EH (cell line): Measurements from ENCODE around the gene SLC44A1.

ENCODE experiments used
- DNase-seq: peaks from one replicate; pipeline ENCODE4 v3.0.0-alpha.2; 2015; ENCODE audit warnings: low read depth

Gene SLC44A1

DNA sequence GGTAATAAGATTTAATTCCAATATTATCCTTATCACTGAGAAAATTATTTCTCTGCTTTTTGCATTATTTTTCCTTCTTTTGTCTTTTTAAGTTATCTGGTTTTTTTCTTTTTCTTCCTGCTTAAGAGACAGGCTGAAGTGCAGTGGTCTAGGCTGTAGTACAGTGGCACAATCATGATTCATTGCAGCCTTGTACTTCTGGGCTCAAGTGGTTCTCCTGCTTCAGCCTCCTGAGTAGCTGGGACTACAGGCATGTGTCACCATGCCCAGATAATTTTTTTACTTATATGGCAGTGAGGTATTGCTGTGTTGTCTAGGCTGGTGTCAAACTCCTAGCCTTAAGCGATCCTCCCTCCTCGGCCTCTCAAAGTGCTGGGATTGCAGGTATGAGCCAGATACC lies 93.9 kb downstream of the SLC44A1 start:
- DNase-seq = no peak

DNA sequence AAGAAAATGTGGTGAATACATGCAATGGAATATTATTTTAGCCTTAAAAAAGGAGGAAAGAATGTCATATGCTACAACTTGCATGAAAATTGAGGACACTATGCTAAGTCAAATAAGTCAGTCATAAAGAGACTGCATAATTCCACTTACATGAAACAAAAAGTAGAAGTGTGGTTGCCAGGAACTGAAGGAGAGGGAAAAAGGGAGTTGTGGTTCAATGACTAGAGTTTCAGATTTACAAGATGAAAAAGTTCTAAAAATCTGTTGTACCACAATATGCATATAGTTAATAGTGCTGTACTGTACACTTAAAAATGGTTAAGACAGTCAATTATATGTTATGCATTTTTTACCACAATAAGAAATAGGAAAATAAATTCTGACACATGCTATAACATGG lies 95.4 kb downstream of the SLC44A1 start:
- DNase-seq = no peak

DNA sequence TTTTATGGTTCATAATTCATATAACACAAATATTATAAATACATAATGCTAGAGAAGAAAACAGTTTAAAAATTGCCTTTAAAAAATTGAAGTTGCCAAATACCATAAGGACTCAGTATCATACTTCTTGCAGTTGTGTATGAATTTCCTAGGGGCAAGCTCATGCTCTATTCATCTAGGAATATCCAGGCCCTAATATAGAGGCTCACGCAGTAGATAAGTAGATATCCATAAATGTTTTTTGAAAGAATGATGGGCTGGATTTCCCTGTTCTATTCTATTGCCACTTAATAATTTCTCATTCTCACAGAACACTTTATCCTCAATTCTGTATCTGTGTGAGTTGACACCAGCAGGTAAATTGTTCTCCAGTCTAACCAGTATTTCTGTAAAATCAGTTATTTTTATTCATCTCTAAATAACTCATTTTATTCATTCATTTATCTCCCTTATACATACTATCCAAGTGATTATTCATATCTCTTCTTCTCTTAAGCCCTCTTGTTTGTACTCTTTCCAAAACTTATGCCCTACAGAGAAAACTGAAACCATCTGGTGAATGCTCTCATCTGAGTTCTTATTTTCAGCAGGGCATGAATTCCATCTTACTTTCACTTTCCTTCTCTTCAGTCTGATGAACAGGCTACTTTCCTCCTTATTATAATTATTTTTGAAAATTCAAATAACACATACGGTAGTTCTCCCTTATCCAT lies 97.1 kb downstream of the SLC44A1 start:
- peak; percentile 45 for DNase-seq

DNA sequence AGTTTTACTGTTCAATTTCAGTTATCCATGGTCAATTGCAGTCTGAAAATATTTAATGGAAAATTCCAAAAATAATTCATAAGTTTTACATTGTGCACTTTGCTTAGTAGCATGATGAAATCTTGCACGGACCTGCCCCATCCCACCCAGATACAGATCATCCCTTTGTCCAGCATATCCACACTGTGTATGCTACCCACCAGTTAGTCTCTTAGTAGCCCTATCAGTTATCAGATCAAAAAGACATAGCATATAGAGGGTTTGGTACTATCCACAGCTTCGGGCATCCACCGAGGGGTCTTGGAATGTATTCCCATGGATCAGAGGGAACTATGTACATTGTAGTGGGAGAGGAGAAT lies 97.7 kb downstream of the SLC44A1 start:
- DNase-seq = no peak

DNA sequence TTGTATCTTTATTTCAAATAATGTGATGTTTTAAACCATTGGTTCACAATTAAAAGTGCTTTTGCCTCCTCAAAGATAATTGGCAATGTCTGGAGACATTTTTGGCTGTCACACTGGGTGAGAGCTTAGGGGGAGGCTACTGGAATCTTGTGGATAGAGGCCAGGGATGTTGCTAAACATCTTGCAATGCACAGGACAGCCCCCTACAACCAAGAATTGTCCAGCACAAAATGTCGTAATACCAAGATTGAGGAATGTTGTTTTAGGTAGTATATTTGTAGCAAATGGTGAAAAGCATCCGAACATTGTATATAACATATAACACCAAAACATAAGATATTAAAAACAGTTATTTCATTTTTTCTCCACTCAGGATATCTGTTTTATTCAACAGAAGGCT lies 99.8 kb downstream of the SLC44A1 start:
- peak; percentile 32 for DNase-seq

DNA sequence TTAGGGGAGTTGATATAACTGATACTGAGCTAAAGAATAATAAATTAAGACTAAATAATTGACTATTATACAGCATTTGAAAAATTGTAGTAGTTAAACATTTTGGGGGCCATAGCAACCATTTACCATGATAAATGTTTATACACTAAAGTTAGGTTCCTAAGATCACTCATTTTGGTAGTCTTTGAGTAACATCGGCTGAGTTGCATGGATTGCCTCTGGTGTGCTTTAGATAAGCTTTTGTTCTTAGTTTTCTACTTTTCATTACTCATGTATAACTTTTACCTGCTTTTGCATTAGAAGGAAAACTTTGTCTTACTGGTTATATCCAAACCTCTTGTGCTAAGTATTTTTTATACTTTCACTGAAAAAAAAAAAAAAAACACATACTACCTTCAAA lies 101.2 kb downstream of the SLC44A1 start:
- DNase-seq = no peak

DNA sequence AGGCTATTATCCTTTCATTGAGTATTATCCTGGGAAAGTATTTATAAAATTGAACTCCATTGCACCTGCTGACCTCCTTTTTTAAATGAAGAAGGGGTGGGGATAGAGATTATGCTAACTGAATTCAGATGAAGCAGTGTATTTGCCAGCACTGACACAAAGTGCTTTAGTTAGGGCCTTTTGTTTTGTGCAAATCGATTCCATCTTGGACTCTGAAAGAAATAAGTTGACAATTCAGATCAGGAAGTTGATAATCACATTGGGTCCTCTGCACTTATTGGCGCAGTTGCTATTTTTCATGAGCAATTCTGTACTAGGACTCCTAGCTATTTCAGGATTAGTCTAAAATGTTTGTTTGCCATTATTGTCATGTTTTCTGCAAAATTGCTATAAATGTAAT lies 101.8 kb downstream of the SLC44A1 start:
- DNase-seq = no peak

DNA sequence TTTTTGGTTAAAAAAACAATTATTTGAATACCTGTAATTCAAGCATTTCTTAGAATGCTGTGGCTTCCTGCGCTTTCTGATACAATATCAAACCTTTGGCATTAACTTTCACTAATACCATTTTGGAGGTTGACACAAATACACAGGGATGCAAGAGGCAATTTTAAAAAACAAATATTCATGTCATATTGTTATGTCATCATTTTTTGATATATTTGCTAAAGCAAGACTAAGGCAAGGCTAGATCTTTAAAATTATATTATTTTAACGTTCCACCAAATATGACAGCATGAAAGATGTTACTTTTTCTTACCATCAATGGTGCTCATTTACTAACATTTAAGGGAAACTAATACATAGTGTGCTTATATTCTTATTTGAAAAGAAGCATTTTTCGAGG lies 110.0 kb downstream of the SLC44A1 start:
- no peak for DNase-seq

DNA sequence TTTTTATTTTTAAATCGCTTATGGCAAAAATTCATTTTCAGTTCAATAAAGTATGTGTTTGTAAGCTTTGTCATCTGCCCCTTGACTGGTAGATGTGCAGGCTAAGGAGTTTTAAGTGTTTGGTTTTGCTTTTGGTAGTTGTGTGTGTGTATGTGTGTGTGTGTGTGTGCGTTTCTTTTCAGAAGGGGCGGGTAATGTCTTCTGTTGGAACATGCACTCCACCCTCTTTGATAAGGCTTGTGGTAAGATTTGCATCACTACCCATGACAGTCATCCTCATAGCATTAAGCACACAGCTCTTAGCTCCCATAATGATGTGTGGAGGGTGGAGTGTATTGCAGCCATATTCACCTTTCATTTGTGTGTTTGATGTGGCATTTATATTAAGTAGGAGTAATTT lies 111.3 kb downstream of the SLC44A1 start:
- DNase-seq = peak; percentile 3

DNA sequence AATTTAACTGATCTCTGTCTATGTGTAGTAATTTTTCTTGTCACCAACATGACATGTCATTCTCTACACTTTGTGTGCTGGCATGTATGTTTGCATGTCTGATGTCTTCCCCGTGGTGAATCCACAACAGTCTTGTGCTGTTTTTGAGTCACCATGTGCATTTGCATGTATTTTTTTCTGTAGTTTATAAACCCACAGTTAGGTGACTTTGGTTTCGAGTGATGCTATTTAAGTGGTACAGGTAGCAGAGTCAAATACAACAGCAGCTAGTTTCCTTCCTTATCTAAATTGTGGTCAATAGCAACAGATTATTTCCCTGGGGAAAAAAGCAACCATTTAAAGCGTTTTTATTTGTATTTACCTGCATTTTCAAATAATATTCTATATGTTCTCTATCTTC lies 113.5 kb downstream of the SLC44A1 start:
- no peak for DNase-seq

DNA sequence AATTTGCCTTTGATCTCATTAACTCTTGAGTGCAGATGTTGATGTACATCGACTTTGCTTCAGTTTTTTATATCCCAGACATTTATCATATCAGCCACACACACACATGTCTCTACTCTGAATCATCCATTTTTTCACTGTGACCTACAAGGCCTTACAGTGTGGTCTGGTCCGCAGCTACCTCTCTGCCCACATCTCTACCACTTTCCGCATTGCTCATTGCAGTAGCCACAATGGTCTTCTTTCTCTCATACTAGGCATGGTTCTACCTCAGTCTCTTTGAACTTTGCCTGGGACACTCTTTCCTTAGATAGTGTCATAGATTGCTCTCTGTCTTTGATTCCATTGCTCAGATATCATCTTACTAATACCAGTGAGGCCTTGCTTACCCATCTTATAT lies 115.4 kb downstream of the SLC44A1 start:
- DNase-seq = peak; percentile 17

DNA sequence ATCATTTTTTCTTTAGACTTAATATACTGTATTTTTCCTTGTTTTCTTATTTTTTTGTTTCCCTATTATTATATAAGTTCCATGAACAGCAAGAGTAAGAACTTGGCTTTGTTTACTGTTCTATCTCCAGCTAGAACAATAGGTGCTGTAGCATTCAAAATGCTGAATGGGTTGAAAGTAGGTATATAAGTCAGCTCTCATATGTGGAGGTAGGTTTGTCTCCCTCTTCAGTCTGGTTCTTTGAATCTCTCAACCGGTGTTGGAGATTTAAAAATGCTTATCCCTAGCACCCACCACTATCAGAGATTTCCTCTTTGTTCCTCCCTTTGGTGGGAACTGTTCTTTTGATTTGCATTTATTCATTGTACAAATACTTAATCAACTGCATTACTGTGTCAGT lies 115.9 kb downstream of the SLC44A1 start:
- DNase-seq = no peak

DNA sequence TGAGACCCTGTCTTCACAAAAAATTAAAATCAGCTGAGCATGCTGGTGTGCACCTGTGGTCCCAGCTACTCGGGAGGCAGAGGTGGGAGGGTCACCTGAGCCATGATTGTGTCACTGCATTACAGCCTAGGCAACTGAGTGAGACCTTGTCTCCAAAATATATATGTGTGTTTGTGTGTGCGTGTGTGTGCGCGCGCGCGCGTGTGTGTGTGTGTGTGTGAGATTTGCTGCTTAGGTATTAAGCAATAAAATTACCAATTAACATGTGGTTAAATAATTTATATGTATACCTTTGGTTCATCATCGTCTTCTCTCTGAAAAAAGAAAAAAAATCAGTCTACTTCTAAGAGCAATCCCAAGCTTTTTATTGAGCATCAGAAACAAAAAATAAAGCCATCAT lies 117.4 kb downstream of the SLC44A1 start:
- no peak for DNase-seq

DNA sequence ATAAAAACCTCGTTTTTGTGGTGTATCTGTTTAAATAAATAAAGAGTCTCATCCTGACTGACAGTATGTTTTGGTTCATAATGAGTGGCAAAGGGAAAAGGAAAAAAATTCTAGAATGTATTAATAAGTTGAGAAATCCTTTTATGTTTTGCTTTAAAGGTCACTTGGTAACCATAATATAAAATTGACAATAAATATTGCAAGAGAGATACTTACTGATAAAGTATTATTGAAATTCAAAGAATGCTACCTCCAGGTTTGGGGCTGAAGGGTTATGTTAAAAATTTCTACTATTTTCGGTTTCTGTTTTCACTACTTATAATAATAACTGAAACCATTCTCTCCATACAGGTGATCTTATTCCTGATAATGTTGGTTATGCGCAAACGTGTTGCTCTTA lies 118.0 kb downstream of the SLC44A1 start:
- no peak for DNase-seq

DNA sequence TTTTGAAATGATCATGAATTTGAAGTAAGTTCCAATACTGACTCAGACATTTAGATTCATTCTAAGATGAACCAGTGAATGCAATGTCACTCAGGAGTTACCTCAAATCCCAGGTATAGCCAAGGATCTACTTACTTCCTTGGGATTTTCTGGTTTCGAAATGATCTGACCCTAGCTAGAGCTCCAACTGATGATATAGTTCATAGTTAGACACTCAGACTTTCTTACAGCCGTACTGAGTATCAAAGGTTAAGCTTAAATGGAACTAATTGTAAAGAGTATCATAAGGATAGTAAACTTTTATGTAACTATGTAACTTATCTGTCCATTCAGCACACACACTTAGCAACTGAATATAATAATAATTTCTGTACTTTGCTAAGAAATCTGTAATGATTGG lies 119.4 kb downstream of the SLC44A1 start:
- no peak for DNase-seq

DNA sequence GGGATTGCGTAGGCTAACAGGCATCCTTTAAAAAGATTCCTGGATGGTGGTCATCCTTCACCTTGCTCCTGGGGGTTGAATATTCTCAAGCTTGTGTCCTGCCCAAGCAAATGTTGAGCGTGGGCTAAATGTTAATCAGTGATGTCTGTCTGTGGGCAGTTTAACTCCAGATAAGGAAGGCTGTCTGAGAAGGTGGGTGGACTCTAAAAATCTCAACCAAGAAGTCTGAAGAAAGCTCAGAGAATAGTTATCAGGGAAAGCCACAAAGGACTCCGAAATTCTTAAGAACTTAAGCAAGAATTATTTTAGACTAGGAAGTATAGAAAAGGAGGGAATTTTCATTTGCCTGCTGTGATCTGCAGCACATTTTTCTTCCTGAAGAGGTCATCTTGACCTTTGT lies 125.5 kb downstream of the SLC44A1 start:
- no peak for DNase-seq

DNA sequence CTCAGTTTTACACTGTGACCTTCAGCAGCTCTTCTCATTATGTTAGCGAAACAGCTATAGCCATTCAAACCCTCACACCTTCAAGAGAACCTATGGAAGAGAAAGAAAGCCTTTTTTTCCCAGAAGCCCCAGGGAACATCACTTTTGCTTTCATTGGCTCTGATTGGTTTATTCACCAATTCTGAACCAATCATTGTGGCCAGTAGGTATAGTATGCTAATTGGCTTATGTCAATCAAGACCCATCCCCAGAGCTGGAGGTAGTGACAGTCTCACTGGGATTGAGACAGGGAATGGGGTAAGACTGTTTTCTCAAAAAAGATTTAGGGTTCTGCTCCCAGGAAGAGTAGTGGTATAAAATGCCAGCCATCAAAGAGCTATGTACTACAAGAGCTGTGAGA lies 129.3 kb downstream of the SLC44A1 start:
- no peak for DNase-seq

DNA sequence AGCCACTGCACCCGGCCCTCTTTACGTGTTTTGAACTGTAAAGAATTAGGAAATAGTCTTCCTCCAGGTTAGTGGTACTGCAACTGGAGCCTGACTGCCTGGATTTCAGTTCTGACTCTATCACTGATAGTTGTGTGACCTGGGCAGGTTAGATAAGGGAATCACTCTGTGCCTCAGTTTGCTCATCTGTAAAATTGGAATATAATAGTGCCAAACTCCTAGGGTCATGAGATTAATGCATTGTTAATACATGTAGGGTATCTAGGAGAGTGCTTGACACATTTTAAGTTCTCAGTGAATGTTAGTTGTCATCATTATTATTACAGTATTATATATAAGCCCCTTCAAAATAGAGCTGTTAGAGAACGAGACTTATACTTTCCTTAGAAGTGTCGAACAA lies 130.9 kb downstream of the SLC44A1 start:
- no peak for DNase-seq

DNA sequence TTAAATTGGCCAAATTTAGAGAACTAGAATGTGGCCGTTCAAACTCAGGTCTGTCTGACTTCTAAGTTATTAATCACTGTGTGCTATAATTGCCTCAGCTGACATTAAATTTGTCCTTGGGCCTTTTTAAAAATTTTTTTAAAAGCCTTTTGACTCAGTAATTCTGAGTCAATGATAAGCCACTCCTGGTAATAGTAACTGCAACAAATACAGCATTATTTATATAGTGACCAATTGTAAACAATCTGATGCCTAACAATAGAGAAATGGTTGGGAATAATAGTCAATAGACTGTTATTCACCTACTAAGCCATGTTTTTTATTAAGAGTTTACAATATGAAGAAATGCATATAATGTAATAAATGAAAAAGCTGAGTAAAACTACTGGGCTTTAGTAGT lies 132.4 kb downstream of the SLC44A1 start:
- no peak for DNase-seq

DNA sequence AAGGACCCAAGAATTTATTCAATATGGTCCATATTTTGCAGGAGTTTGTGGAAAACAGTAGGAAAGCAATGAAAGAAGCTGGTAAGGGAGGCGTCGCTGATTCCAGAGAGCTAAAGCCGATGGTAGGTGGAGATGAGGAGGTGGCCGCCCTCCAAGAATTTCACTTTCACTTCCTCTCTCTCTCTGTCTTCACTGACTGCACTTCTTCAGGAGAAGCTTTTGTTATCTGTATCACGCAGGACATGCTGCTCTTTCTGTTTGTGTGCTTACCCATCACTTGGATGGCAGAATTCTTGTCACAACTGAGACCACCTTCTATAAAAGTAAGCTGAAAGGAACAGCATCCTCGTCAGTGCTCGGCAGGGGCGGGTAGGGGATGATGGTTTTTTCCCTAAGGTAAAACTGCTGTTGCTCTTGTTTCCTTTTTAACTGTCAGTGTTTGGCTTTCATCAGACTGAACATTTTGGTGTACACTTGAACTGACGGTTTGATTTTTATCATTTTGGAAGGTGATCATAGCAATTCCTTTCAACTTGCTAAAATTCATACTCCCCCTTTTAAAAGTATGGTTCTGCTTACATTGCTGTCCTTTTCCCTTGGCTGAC lies 141.0 kb downstream of the SLC44A1 start:
- no peak for DNase-seq

DNA sequence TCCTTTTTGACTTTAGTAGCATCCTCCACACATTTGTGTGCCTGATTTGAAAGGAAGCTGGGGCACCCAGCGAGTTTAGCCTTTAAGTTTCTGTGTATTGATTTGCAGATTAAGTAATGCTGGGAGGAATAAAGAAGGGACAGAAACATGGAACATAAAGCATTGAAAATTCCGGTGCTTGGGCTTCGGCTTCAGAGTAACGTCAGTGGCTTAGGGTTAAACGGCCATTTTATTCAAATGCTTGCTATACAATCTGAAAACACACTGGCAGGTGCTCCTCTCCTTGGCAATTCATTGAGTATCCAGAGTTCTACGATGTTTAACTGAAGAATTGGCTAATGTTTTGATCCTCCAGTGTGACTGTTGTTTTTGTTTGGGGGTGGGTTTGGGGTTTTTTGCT lies 145.3 kb downstream of the SLC44A1 start:
- no peak for DNase-seq

DNA sequence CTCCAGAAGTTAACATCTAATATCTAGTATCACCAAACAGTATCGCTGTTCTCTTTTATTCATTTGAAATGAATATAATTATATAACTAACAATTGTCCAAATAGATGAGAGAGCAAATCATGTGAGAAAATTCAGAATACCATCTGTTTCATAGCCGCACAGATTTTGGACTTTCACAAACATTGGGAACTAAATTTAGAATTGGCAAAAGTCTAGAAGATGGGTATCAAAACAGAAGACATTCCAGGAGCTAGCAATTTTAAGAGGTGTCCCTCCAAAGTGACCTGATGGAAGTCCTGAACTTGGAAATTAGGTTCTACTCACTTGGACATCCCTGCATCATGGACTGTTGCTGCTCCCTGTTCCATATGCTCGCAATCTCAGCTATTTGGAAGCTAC lies 146.4 kb downstream of the SLC44A1 start:
- DNase-seq = no peak

DNA sequence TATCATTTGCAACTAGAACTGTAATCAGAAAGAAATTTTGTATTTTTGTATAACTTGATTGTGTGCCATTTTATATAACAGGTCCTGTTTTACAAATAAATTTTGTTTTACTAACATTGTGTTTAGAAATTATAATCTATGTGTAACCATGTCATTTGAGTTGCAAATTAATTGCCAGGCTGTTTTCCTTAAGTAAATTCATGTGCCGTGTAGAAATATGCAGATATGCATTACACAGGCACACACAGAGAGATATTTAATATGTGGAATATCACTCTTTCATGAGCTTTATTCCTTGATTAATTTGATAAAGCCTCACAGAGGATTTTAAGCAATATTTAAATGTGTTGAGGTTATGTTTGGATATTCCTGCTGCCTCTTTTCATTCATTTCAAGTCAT lies 146.8 kb downstream of the SLC44A1 start:
- no peak for DNase-seq

DNA sequence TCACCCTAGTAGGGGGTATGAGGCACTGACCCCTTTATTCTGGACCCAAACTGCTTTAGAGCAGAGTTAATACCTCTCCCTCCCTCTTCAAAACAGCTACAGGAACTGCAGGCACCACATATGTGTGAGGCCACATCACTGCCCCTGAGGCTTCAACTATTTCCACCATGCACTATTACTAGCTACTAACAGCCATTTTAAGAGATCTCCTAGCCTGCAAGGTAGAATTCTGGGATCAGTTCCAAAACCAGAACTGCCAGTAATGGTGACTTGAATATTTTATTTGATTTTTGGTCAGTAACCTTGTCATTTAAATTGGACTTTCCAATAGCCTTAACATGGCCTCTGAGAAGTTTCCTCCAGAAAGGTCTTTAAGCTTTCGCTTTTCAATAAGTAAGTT lies 148.1 kb downstream of the SLC44A1 start:
- no peak for DNase-seq
